HG03039 (cell line): ENCODE data around the gene METTL2B.
A peak's percentile ranks its signal among the peaks of the same experiment; 100 is the strongest.

Experiments
- ATAC-seq: cut with Tn5 transposase; IDR thresholded peaks from one replicate; pipeline ENCODE4 v1.9.1; 2021; ENCODE audit warnings: mild to moderate bottlenecking, moderate library complexity; ENCODE audit not compliant: unreplicated experiment

Gene METTL2B, protein sequence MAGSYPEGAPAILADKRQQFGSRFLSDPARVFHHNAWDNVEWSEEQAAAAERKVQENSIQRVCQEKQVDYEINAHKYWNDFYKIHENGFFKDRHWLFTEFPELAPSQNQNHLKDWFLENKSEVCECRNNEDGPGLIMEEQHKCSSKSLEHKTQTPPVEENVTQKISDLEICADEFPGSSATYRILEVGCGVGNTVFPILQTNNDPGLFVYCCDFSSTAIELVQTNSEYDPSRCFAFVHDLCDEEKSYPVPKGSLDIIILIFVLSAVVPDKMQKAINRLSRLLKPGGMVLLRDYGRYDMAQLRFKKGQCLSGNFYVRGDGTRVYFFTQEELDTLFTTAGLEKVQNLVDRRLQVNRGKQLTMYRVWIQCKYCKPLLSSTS

GRCh38 chr7:128476402-128477335 is at the start of gene METTL2B:
Gene METTL2B, plus strand, starts transcription at chr7:128476748. Its CDS starts 18 bp downstream, at chr7:128476766.
- peak; percentile 87 for ATAC-seq

DNA sequence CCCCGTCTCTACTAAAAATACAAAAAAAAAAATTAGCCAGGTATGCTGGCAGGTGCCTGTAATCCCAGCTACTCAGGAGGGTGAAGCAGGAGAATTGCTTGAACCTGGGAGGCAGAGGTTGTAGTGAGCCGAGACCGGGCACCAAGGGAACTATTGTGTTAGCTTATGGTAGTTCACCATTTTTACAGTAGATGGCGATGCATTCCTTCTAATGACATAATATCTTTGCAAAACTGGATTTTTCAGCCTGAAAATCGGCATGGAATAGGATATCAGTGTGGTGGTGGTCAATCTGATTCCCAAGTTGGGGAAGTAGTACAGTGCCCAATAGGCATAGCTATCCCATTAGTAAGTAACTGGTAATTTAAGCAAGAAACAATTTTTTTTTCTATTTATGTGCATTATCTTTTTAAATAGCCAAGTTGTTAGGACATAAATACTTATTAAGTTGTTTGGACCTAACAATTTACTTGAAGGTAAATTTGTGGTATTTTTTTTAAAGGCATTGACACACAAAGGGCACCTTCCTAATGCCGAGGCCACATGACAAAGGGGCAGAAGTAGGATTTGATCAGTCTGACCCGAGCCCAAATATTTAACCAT is 49.2 kb upstream of the METTL2B start:
- ATAC-seq: no peak

DNA sequence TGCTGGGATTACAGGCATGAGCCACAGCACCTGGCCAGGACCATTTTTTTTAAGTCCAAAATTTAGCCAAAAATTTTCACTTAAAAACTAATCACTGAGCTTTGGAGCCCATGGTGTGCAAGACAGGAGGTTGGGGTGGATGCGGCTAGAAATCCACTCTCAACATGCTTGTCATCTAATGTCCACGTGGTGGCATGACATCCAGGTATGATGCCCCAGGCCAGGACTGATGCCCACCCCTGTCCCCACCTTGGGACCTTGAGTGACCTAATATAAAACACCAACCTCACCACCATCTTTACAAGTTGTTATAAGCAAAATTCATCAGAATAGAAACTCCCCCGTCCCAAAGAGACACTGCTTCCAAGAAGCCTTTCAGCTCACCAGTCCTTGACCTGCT is 46.3 kb upstream of the METTL2B start:
- no peak for ATAC-seq

DNA sequence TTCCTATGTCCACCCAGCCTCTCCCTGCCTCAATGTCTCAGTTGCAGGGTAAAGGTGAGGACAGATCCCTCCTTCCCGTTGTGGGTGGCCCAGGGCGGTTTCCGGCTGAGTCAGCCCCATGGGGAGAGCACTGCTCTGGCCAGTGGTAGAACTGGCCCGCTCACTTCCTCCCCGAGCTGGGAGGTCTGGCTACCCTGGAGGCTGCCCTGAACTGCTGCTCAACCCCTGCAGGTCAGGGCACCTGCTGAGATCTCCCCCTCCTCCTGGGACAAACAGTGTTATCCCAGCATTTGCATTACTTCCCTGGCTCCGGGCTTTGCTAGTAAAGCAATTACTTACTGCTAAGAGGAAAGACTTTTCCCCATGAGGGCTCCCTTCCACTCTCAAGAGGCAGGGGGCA is 45.3 kb upstream of the METTL2B start:
- no peak for ATAC-seq

- ATAC-seq: no peak
Measured at GRCh38 chr7:128431754-128432153, 44.8 kb upstream of the METTL2B start.

DNA sequence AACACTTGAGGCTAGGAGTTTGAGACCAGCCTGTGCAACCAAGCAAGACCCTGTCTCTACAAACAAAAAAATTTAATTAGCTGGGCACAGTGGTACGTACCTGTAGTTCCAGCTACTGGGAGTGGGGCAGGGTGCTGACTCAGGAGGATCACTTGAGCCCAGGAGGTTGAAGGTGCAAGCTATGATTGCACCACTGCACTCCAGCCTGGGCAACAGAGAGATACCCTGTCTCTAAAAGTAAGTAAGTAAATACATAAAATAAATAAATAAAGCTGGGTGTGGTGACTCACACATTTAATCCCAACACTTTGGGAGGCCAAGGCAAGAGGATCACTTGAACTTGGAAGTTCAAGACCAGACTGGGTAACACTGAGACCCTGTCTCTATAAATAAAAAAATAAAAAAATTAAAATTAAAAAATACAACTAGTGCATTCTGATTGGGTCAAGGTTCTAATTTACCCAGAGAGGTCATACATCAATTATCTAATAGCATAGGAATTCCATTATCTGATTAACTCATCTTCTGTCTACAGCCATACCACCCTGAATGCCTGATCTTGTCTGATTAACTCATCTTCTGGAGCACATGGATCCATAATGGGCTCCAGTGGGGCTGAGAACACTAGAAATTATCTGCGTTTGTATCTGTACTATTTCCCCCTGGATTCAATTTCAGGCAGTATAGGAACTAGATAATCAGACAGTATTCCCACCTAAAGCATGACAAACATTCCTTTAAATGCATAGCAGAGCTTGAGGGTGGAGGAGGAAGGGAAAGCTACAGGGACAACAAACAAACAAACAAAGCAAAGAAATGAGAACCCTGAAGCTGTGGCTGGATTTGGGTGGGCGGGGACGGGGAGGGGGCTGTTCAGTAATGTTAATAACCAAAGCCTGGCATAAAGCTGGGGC is 41.9 kb upstream of the METTL2B start:
- no peak for ATAC-seq

DNA sequence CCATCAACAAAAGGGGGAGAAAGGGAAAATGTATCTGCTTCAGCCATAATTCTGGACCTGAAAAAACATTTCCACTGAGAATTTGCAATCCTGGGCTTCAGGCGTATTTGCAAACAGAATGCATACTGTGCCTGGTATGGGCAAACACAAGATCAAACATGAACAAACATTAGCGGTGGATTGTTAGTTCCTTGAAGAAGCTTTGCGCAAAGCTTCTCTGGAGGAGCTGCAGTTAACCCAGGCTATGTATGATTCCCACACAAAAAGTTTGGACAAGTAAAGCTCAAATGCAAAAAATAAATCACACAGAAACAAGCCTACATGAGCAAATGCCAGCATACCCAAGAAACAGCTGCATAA is 41.2 kb upstream of the METTL2B start:
- ATAC-seq: no peak

GRCh38 chr7:128437426-128438332 is 38.9 kb upstream of the METTL2B start:
- ATAC-seq: no peak

- no peak for ATAC-seq
Measured at GRCh38 chr7:128442356-128442755, 34.2 kb upstream of the METTL2B start.

DNA sequence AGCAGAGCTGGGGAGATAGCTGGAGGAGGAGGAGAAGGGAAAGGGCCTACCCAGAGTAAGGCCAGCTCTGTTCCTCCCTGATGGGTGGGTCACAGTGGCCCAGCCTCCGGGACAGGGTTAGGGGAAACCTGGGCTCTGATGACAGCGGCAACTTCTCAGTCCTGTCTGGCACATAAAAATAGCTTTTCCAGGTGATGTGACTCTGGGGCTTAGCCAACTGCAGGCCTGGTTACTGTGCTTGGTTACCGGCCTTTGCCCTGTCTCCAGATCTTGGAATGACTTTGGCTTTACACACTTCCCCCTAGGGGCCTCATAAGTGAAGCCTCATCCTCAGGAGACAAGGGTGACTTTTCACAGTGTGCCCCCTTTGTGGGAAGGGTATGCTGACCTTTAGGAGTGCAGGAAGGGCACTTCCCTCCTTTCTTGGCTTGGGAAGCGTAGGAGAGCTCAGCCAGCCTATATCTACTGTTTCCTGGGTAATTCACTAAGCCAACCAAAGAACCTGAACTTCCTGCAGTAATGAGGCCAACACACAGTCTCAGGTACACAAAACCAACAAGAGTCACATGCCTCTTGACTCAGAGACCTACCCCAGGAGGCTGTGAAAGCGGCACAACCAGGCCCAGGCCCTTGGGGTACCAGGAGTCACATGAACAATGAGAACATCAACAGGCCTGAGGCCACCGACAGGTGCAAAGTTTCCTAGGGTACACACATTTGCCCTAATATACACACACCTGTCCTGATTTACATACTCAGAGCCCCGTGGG is 32.5 kb upstream of the METTL2B start:
- no peak for ATAC-seq

DNA sequence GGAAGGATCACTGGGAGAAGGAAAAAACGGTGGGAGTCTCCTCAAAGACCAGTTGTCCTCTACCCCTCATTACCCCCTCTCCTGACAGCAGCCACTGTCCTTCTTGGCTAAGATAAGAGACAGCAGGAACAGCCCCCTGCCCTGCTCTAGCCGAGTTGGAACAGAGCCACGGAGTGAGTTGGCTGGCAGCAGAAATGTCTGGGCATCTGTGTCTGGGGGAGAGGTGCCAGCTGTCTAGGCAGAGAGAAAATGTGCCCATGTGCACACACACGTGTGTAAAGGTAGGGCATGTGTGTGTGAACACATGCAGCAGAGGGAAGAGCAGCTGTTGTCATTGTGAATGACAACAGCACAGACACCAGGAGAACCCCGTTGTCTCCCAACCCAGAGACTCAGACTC is 30.2 kb upstream of the METTL2B start:
- no peak for ATAC-seq

DNA sequence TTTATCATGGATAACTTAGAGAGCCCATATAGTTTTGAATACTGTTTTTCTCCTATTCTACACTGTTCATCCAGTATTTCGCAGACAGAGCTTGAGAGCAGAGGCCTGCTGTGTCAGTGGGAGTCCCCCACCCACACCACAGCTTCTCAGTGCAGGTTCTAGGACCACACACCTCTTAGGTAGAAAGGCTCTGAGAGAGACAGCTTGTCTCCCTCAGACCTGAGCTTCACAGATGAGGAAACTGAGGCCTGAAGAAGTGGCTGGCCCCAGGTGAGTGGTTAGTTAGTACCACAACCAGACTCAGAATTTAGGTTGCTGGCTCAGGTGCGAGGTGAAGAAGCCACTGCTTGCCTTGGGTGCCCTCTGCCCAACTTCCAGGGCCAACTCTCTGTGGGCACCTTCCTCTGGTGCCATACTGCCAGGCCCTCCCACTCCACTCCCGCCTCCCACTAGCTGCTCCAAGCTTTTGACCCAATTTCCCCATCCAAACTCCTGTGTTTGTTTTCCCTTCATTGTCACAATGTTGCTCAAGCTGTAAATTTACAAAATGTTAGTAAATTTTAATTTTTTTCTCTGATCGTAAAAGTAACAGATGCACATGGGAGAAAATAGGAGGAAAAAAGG is 28.5 kb upstream of the METTL2B start:
- no peak for ATAC-seq

DNA sequence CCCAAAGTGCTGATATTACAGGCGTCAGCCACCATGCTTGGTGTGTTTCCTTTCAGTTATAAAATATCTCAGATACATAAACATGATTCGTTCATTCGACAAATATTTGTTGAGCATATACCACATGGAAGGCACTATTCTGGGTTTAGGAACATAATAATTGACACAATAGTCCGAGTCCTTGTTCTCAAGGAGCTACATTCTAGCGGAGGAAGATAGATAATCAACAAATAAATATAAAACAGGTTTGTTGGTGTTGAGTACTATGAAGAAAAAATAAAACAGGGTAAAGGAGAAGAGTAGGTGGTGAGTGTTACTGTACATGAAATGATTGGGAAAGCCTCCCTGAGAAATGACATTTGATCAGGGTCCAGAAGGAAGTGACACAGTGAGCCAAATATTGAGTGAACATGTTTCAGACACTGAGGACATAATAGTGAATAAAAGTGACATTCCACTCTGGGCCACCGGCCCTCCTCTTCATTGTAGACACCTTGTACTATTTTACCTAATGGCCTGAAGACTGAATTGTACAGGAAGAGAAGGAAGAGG is 27.7 kb upstream of the METTL2B start:
- ATAC-seq: no peak

GRCh38 chr7:128450409-128450808 is 26.1 kb upstream of the METTL2B start:
- no peak for ATAC-seq

DNA sequence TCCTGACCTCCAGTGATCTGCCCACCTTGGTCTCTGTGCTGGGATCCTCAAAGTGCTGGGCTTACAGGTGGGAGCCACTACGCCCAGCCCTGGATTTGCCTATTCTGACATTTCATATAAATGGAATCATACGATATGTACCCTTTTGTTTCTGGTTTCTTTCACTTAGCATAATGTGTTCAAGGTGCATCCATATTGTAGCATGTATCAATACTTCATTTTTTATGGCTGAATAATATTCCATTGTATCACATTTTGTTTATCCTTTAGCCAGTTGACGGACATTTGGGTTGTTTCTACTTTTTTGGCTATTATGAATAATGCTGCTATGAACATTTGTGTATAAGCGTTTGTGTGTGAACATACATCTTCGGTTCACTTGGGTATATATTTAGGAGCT is 25.6 kb upstream of the METTL2B start:
- ATAC-seq: no peak

- no peak for ATAC-seq
Measured at GRCh38 chr7:128452552-128452951, 24.0 kb upstream of the METTL2B start.

DNA sequence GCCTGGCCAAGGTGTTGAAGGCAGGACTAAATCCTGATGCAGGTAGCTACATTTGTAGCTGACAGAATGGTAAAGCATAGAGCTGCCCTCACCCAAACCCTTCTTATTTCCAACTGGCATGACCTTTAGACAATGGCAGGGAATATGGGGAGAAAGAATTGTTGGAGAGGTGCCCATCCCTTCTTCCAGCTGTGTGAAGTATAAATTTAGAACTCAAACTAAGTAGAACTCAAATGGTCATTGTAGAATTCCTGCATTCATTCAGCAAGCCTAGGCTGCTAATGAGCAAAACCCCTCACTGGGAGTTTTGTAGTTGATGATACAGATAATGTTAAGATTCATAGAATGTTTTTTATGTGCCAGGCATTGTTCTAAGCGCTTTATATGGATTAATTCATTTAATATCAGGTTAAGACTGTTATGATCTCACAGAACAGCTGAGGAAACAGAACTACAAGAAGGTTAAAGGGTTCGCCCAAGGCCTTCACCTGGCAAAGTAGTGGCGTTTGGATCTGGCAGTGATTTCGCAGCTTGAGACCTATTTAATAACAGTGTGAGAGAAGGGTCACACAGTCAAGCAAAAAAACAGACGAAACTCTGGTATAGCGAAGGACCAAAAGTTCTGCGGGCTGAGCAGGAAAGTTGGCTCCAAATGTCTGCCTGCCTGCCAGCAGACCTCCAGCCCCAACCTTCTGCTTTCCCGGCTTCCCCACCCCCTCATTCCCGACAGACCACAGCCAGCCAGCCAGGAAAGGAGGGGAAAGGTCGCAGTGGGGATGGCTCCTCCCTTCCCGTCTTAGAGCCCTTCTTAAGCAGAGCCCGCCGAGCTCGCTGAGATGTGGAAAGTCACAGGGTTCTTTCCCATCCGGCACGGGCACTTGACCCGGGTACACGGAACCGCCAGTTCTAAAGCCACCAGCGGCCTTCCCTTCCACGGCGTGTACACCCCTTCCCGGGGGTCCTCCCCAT is 22.4 kb upstream of the METTL2B start:
- no peak for ATAC-seq
